ENCODE measurements around the gene HYDIN.
"Not testable (repeated sequence)": the region's sequence is repeated elsewhere in the genome, so short reads cannot be mapped to it uniquely, and the experiment has no call there.

HYDIN gene

DNA sequence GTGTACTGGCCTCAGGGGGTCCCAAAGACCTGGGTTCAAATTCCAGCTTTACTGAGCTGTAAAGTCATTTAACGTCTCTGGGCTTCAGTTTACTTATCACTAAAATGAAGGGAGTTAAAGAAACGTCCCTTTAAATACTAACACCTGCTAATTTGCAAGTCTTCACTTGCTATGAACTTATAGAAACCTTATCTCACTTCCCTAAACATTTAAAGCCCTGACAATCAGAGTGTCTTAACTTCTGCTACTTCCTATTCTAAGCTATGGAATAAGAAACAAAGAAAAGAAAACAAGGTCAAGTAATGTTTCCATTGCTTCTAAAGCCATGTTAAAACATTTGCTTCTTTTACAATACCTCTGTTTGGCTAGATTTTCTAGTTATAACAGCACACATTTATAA lies 87.3 kb downstream of the HYDIN start:
- in situ Hi-C loops (cut with MboI; ENCODE audit: low sequenced_read_pairs), result not testable (repeated sequence)

DNA sequence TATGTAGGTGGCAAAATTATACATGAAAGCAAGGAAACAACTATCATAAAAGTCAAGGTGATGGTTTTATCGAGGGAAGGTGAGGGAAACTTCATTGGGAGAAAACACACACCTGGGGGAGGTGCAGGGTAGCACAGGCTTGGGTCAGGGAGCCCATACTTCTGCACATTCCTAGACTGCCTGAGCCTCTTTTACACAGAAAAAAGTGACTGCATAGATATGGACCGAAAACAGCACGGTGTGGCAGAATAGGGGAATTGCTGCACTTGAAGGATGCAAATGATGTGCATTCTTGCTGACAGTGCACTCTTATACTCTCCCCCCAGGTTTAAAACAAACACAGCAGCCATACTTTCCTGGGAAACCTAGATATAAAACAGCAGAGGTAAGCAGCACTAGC lies 120.0 kb downstream of the HYDIN start:
- in situ Hi-C loops (cut with MboI; ENCODE audit: low sequenced_read_pairs), result not testable (repeated sequence)

DNA sequence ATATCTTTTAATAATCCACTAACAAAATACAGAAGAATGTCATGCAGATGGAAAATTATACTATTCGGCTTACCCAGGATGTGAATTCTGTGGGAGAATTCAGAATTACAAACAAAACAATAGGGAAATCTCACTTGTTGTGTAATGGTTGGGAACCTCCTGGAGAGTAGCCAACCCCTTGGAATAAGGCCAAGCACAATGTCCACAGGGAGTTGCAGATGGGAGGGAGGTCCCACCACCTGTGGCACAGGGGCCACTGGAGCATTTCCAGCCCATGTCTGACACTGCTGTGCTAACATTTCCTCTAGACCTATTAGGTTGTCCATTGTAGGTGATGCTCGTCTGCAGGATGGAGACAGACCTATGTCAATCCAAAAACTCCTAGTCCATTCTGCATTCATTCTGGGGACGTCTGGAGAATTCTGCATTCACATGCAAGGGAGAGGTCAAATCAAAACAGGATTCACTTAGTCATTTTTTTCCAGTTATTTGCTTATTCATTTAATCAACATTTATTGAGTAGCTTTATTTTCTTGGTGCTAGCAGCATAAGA lies 120.8 kb downstream of the HYDIN start:
- in situ Hi-C loops (cut with MboI; ENCODE audit: low sequenced_read_pairs), result not testable (repeated sequence)

DNA sequence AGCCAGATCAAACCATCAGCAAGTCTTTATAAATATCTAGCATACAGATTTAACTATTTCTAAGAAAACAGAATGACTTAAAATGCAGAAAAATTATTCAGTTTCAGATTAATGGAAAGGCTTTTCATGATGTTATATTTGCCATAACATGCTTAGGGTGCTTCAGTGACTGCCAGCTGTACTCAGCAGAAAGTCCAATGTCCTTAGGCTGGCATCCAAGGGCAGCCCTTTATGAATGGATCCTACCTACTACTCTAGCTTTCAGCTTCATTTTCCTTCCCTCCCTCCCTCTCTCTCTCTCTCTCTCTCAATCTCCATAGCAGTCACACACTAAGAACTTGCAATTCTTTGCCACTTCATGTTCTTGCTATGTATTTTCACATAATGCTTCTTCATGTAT lies 124.6 kb downstream of the HYDIN start:
- in situ Hi-C loops (cut with MboI; ENCODE audit: low sequenced_read_pairs), result not testable (repeated sequence)

DNA sequence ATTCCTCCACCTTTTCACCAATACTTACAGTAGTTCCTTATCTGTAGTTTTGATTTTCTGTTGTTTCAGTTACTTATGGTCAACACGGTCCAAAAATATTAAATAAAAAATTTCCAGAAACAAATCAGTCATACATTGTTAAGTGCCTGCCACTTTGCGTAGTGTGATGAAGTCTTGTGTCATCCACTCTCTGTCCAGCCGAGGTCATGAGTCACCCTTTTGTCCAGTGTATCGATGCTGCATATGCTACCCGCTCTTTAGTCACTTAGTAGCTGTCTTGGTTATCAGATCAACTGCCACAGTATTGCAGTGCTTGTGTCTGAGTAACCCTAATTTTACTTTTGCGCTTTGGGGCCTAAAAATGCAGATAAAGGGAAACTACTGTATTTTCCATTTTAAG lies 146.9 kb downstream of the HYDIN start:
- in situ Hi-C loops (cut with MboI; ENCODE audit: low sequenced_read_pairs), result not testable (repeated sequence)

DNA sequence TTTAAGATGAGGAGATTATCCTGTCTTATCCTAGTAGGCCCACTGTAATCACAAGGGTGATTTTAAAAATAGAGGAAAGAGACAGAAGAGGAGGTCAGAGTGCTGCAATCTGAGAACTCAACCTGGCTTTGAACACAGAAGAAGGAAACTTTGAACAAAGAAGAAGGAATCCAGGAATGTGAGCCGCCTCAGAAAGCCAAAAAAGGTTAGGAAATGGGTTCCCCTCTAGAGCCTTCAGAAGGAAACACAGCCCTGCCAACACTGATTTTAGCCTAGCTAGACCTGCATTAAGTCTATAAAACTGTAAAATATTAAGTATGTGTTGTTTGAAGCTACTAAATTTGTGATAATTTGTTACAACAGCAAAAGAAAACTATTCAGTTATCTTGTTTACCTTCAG lies 149.7 kb downstream of the HYDIN start:
- in situ Hi-C loops (cut with MboI; ENCODE audit: low sequenced_read_pairs), result not testable (repeated sequence)

DNA sequence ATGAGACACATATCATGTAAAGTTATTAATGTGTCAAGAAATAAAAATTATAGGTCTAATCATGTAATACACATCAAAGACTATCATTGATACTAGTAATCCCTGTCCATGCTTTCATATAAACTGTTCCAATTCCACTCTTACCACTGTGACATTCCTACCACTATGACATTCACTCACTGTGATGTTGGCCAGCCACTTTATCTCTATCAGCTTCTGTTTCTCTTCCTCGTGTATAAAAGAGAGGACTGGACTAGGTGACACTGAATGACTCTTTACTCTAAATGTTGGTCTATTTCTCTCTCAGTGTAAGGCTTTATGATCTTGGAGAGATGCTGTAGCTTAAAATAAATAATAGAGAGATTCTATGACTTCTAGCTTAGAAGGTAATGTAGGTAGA lies 150.3 kb downstream of the HYDIN start:
- in situ Hi-C loops (cut with MboI; ENCODE audit: low sequenced_read_pairs), result not testable (repeated sequence)

DNA sequence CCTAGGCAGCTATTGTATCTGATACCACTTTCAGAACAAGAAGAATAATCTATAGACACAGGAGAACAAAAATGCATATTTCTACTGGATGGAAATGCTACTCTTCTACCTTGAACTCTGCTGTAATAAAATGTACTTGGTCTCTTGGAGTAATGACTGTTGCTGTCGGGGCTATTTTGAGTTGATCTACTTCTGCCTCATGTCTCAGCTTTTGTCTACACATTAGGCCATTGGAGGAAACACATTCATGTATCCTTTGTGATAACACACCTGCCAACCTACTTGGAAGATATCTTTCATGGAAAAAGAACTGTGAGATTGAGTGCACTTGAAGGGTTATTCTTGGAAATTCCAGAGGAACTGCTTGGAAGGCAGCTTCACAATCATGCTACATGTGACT lies 159.9 kb downstream of the HYDIN start:
- in situ Hi-C loops (cut with MboI; ENCODE audit: low sequenced_read_pairs), result not testable (repeated sequence)

DNA sequence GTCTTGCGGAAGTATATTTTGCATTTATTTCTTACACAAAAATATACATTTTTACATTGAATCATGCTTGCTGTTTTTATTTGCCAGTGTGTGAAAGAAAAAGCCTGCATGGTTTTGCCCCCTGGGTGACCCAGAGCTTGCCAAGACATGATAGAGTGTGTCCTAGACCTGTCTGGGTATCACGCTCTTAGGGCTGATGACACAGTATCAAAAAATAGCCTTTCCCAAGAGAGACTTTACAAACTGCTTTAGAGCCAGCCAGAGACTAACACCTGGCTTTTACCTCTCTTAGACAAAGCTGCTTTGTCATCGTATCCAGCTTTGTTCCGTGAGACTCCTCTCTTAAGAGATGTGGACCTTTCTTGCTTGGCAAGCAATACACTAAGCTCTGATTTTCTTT lies 160.7 kb downstream of the HYDIN start:
- in situ Hi-C loops (cut with MboI; ENCODE audit: low sequenced_read_pairs), result not testable (repeated sequence)

DNA sequence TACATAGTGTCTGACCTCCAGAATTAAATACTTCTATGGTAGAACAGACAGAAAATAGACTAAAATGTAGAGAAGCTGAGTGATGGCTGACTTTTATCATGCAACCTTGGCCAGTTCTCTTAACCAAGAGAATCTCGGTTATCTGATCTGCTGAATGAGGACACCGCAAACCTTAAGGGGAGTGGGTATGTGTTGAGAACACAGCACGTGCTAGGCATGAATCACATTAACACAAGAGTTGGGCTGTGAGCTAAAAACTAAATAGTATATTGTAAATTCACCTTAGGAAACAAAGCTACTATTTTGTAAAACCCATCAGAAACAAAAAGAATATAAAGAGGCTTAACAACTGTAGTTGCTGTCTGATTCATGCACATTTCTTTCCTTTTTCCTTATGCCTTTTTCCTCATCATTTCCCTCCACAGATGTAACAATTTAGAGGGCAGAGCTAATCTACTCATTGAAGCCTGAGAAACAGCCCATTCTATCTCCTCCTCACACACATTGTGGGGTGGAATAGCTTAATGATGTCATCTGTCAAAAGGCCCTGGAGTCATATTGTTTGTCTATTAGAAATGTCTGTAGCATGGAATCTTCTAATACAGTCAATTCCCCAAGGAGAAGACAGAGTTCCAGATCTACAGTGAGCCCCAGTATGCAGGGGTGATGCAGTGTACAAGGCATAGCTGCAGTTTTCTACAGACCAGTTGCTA lies 176.5 kb downstream of the HYDIN start:
- in situ Hi-C loops (cut with MboI; ENCODE audit: low sequenced_read_pairs), result not testable (repeated sequence)

DNA sequence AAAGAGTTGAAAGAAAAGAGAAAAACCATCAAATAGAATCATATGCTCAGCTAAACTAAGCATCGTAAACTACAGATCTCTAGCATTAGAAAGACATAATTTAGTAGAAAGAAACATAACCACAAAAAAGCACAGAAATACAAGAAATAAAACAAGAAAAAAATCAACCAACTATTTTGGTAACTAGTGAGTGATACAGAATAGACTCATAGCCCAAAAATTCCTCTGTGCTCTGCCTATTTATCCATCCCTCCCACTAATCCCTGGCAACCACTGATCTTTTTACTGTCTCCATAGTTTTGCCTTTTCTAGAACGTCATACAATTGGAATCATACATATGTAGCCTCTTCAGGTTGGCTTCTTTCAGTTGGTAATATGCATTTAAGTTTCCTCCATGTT lies 180.2 kb downstream of the HYDIN start:
- in situ Hi-C loops (cut with MboI; ENCODE audit: low sequenced_read_pairs), result not testable (repeated sequence)

DNA sequence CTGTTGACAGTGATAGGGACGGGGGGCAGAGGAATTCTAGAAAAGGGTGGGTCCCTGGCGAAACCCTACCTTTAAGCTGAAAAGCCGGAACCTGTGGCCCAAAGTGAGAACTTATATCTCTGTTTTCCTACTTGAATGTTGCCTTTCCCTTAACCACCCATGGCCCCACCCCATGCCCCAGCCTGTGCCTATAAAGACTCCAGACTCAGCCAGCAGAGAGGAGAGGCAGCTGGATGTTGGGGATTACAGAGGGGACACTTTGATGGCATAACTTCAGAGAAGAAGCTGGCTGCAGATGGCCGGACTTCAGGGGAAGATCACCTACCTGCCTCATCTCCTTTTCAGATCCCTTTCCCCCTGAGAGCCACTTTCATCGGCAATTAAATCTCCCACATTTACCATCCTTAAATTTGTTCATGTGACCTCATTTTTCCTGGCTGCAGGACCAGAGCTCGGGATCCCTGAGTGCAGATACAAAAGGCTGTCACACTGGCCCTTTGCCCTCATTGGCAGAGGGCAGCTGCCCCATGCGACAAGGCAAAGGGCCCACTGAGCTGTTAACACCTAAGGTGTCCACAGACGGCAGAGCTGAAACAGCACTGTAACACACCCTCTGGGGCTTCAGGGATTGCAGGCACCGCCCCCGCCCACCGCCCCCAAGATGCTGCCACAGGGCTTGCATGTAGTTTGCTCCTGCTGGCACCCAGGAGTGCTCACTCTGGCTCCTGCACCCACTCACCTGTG lies 191.0 kb downstream of the HYDIN start:
- in situ Hi-C loops (cut with MboI; ENCODE audit: low sequenced_read_pairs), result not testable (repeated sequence)

DNA sequence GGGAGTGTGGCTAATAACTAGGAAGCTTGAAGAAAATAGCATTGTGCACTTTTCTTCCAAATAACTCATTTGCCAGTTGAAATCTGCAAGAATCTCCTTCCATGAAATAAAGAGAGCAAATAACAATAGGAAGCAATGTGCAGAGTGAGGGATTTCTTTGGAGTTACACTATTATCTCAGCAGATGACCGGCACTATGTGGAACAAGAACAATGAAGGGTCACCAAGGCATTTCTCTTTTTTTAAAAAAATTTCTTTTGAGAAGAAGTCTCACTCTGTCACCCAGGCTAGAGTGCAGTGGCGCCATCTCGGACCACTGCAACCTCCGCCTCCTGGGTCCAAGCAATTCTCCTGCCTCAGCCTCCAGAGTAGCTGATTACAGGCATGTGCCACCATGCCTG lies 192.1 kb downstream of the HYDIN start:
- in situ Hi-C loops (cut with MboI; ENCODE audit: low sequenced_read_pairs), result not testable (repeated sequence)

DNA sequence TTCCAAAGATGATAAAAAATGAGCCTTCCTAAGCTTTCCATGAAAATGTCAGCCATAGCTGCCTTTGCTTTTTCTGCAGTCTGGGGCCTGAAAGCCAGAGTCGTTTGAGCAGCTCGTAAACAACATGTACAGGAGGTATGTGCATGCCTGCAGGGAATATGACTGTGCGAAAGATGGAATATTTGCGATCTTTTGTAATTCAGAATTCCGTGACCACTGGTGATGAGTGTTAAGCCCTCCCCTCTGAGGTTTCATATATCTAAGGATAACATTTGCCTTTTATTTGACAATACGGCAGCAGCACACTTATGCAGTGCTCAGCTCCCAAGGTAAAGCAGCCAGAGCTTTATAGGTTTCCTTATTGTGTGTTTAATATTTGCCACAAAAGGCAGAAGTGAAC lies 192.5 kb downstream of the HYDIN start:
- in situ Hi-C loops (cut with MboI; ENCODE audit: low sequenced_read_pairs), result not testable (repeated sequence)

DNA sequence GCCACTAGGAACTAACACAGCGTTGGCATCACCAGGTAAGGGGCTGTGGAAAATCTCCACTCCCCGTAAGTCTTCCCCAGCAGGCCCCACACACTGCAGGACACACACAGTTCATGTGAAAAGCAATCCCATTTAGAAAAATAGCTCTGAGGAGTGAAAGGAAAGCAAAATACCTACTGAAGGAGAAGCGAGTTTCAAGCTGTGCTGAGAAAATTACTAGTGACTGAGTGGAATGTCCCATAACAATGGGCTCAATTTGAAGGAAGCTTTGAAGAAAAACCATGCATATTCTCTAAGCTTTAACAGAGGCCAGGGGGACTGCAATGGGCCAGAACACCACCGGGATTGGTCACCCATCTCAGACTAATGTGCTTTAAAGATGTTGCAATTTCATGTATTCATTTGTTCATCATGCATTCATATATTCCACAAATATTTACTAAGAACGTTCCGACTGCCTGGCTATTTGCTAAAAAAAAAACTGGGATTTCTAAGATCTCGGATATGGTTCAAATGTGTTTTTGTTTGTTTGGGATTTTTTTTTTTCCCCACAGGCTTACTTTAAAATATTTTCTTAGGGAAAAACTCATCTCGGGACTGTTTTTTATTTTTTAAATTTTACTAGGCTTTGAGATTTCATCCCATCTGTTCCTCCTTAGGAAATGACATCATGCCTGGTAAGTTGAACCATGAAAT lies 202.3 kb downstream of the HYDIN start:
- in situ Hi-C loops (cut with MboI; ENCODE audit: low sequenced_read_pairs), result not testable (repeated sequence)

DNA sequence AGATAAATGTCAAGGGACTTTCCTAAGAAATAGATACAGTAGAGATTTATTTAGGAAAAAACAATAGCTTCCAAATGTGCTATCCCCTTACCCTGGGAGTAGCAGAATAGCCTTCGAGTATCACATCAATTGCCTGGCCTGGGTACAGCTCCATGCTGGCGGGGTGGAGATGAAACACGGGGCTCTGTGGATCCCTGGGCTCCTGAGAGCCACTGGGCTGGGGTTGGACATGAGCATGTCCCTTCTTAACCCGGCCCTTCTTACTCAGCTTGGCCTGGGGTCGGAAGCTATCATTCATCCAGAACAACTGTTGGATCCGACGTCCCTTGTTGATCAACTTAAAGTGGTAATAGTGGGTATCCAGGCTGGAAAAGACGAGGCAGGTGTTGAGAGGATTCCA lies 203.0 kb downstream of the HYDIN start:
- in situ Hi-C loops (cut with MboI; ENCODE audit: low sequenced_read_pairs), result not testable (repeated sequence)

DNA sequence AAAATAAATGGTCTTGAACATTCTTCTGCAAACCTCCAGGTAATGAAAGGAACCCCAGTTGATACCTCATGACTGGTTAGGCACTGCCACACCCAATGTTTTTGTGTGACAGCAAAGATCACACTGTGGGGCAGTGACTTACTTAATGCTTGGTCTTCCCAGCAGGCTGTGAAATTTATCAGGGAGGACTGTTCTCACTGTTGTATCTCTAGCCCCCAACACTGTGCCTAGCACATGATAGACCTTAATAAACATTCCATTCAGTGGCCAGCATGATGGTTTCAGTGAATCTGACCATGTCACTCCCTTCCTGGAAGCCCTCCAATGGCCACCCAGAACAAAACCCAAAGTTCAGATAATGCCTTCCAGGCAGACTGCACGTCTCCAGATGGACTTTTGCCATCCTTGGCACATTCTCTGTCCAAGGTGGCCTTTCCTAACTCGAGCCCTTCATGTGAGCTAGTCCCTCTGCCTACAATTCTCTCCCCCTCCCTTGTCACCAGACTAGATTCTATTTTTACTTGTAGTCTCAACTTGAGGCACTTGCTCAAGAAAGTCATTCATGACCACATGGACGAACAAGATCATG lies 206.6 kb downstream of the HYDIN start:
- in situ Hi-C loops (cut with MboI; ENCODE audit: low sequenced_read_pairs), result not testable (repeated sequence)

DNA sequence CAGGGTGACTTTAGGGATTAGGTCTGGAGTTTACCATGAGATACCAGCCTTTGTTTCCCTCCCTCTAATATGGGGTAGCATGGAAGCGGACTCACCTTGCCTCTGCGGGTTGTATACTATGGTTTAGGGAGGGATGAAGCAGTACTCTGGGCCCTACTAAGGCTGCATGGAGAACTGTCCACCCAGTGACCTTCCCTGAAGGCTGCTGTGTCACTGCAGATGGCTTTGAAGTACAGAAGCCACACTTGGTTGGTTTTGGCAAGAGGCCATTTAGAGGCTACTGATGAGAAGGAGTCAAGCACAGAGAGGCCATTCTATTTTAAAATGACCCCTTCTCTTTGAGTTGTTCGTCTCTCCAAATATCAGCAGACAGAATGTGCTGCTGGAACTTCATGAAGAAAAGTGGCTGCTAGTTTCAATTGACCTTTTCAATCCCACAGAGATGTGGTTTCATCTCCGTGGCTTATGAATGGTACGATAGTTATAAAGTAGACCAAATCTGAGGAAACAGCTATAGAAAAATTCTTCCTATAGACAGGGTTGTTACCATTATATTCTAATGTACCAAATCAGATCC lies 208.5 kb downstream of the HYDIN start:
- in situ Hi-C loops (cut with MboI; ENCODE audit: low sequenced_read_pairs), result not testable (repeated sequence)

DNA sequence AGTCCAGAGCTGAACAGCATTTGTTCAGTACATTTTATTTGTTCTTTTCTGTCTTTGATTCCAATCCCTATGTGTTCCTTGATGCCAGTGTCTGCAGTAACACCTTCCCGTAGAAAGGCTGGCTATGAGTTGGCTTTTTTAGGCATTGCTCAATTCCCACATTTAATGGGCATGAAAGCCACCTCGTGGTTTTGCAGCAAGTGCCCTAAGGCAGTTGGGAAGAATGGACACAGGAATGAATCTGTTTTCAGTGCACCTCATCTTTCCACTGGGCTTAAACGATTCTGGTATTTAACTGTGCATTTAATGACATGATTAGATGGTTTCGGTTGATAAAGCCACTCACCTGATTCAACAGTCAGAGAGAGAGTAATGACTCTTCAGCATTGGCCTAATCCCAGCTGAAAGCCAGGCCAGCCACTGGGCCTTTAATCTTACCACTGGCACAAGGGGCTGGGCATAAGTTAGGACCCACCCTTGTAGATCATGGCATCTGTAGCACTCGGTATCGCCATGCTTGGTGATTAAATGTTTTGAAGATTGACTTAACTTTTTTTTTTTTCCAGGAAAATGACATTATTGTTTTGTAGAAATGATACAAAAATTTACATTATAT lies 211.3 kb downstream of the HYDIN start:
- in situ Hi-C loops (cut with MboI; ENCODE audit: low sequenced_read_pairs), result not testable (repeated sequence)

DNA sequence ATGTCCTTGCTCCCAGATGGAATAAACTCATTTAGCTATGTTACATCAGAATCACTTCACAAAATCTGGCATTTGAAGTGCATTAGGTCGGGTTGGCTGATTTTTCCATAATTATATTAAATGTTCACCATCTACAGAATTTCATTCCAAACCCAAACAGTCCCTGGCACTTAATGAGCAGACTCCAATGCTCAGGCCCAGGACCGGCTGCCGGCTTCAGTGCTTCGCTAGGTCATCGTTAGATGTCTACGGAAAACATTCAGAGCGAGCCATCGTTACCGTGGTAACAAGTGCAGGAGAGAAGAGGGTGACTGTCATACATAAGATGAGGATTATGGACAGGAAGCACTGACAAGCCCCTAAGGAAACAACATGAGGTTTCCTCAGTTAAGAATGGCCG lies 215.1 kb downstream of the HYDIN start:
- in situ Hi-C loops (cut with MboI; ENCODE audit: low sequenced_read_pairs), result not testable (repeated sequence)

All from hTERT RPE-1 (cell line).